ENCODE results near the gene MEOX2. TPM values are rescaled to one million over a fixed set of nuclear protein-coding genes. Genes with fewer than 3 reads are reported as not detected.

Gene MEOX2
- total RNA-seq, 1 donor from 2014 or later, result 24.8 TPM

- peak overlapping the region; percentile 56 for H3K27ac Mint-ChIP-seq (ENCODE audit: unreplicated experiment)
- DNase-seq (ENCODE audit: extremely low spot score, unreplicated experiment), result no peak
- no peak overlapping the region for H3K4me3 Mint-ChIP-seq (ENCODE audit: unreplicated experiment)
- no peaks in the 10 kb centered on the region for H3K36me3 Mint-ChIP-seq (ENCODE audit: unreplicated experiment)
- no peaks in the 10 kb centered on the region for H3K27me3 Mint-ChIP-seq (ENCODE audit: unreplicated experiment)
- no peaks in the 10 kb centered on the region for H3K9me3 Mint-ChIP-seq (ENCODE audit: unreplicated experiment)
- H3K4me1 Mint-ChIP-seq (ENCODE audit: unreplicated experiment), result peaks cover 29% of the 10 kb centered on the region
- TF ChIP-seq CTCF (IDR thresholded peaks at IDR 0.05), result no peak
Measured at GRCh38 chr7:15602236-15602635, 84.2 kb downstream of the MEOX2 start.

GRCh38 chr7:15601175-15601574 is 85.3 kb downstream of the MEOX2 start:
- no peak for TF ChIP-seq CTCF (IDR thresholded peaks at IDR 0.05)
- no peak for DNase-seq (ENCODE audit: extremely low spot score, unreplicated experiment)
- no peak overlapping the region for H3K4me3 Mint-ChIP-seq (ENCODE audit: unreplicated experiment)
- H3K27me3 Mint-ChIP-seq (ENCODE audit: unreplicated experiment), result no peaks in the 10 kb centered on the region
- no peaks in the 10 kb centered on the region for H3K9me3 Mint-ChIP-seq (ENCODE audit: unreplicated experiment)
- no peaks in the 10 kb centered on the region for H3K36me3 Mint-ChIP-seq (ENCODE audit: unreplicated experiment)
- H3K4me1 Mint-ChIP-seq (ENCODE audit: unreplicated experiment), result peaks cover 29% of the 10 kb centered on the region
- no peak overlapping the region for H3K27ac Mint-ChIP-seq (ENCODE audit: unreplicated experiment)

GRCh38 chr7:15600298-15600697 is 86.2 kb downstream of the MEOX2 start:
- H3K4me1 Mint-ChIP-seq (ENCODE audit: unreplicated experiment), result peaks cover 29% of the 10 kb centered on the region
- no peak for TF ChIP-seq CTCF (IDR thresholded peaks at IDR 0.05)
- H3K36me3 Mint-ChIP-seq (ENCODE audit: unreplicated experiment), result no peaks in the 10 kb centered on the region
- DNase-seq (ENCODE audit: extremely low spot score, unreplicated experiment), result no peak
- no peaks in the 10 kb centered on the region for H3K27me3 Mint-ChIP-seq (ENCODE audit: unreplicated experiment)
- H3K27ac Mint-ChIP-seq (ENCODE audit: unreplicated experiment), result no peak overlapping the region
- H3K9me3 Mint-ChIP-seq (ENCODE audit: unreplicated experiment), result no peaks in the 10 kb centered on the region
- H3K4me3 Mint-ChIP-seq (ENCODE audit: unreplicated experiment), result no peak overlapping the region

GRCh38 chr7:15594461-15594860 is 92.0 kb downstream of the MEOX2 start:
- no peak for DNase-seq (ENCODE audit: extremely low spot score, unreplicated experiment)
- Mint-ChIP-seq H3K27ac (ENCODE audit: unreplicated experiment) (no peak overlapping the region), H3K27me3 (ENCODE audit: unreplicated experiment) (no peaks in the 10 kb centered on the region), H3K36me3 (ENCODE audit: unreplicated experiment) (no peaks in the 10 kb centered on the region), H3K4me1 (ENCODE audit: unreplicated experiment) (no peaks in the 10 kb centered on the region), H3K9me3 (ENCODE audit: unreplicated experiment) (peaks cover 7% of the 10 kb centered on the region), H3K4me3 (ENCODE audit: unreplicated experiment) (no peak overlapping the region)
- no peak for TF ChIP-seq CTCF (IDR thresholded peaks at IDR 0.05)

- DNase-seq (ENCODE audit: extremely low spot score, unreplicated experiment), result no peak
- H3K36me3 Mint-ChIP-seq (ENCODE audit: unreplicated experiment), result no peaks in the 10 kb centered on the region
- peaks cover 7% of the 10 kb centered on the region for H3K9me3 Mint-ChIP-seq (ENCODE audit: unreplicated experiment)
- no peaks in the 10 kb centered on the region for H3K4me1 Mint-ChIP-seq (ENCODE audit: unreplicated experiment)
- no peaks in the 10 kb centered on the region for H3K27me3 Mint-ChIP-seq (ENCODE audit: unreplicated experiment)
- no peak overlapping the region for H3K4me3 Mint-ChIP-seq (ENCODE audit: unreplicated experiment)
- TF ChIP-seq CTCF (IDR thresholded peaks at IDR 0.05), result no peak
- H3K27ac Mint-ChIP-seq (ENCODE audit: unreplicated experiment), result no peak overlapping the region
Measured at GRCh38 chr7:15593382-15593781, 93.1 kb downstream of the MEOX2 start.
